ENCODE data around the gene PRIM2.
"Not testable (repeated sequence)": the region's sequence is repeated elsewhere in the genome, so short reads cannot be mapped to it uniquely, and the experiment has no call there.

The PRIM2 gene, protein sequence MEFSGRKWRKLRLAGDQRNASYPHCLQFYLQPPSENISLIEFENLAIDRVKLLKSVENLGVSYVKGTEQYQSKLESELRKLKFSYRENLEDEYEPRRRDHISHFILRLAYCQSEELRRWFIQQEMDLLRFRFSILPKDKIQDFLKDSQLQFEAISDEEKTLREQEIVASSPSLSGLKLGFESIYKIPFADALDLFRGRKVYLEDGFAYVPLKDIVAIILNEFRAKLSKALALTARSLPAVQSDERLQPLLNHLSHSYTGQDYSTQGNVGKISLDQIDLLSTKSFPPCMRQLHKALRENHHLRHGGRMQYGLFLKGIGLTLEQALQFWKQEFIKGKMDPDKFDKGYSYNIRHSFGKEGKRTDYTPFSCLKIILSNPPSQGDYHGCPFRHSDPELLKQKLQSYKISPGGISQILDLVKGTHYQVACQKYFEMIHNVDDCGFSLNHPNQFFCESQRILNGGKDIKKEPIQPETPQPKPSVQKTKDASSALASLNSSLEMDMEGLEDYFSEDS
- 8.1 to 17.7 reads per million in 2 donors for total RNA-seq

DNA sequence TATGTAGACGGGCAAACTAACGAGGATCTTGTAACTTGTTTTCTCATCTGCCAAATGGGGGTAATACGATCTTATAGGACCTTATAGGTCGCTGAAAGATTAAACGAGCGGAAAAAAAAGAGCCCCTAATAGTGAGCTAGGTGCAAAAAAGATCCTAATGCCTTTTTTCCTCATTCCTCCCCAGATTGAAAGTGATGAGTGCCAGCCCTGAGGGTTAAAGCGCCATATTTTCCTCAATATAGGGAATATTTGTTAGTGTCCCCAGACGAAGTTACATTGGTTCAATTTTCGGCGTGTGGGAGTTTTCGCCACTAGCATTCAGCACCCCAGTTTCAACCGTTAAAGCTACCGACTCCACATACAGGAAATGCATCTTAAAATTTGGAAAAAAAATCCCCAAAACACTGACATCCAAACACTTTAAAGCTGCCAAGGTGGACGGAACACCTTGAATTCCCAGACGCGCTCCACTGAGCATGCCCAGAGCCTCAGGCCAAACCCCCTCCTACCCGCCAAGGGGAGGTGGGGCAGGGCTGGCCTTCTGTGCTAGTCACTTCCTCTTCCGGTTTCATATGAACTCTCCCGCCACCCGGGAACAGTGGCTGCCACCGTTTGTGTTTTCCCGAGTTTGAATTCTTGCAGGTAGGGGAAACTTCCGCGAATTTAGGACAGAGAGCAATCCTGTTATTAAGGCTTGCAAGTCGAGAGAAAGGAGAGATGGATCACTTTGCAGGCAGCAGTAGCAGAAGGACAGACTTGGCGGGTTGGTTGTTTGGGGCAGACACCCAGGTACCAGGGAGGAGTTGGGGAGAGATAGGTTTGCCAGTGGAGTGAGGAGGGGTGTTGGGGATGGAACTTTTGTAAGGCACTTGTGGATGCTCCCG lies at the start of gene PRIM2:
PRIM2 (plus strand) TSS at position 571 of the 884 bp plus-strand sequence. CDS start 816 bp downstream, outside the sequence.
- DNase-seq, result peak; percentile 61 to 88 (median 75)

DNA sequence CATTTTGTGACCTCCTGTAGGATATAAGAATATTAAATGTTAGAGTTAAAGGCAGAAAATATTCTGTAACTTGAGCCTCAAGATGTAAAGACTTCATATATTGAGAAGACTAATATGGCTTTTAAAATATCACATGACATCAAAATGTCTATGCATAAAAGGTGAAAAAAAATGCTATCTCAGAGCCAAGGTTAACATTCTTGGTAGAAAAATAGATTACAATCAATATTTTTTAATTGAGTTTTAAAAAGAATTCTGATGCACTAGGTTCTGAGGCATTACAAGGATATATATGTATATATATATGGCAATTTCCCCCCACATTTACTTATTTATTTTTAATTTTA lies 49.2 kb upstream of the PRIM2 start:
- no peak for DNase-seq

DNA sequence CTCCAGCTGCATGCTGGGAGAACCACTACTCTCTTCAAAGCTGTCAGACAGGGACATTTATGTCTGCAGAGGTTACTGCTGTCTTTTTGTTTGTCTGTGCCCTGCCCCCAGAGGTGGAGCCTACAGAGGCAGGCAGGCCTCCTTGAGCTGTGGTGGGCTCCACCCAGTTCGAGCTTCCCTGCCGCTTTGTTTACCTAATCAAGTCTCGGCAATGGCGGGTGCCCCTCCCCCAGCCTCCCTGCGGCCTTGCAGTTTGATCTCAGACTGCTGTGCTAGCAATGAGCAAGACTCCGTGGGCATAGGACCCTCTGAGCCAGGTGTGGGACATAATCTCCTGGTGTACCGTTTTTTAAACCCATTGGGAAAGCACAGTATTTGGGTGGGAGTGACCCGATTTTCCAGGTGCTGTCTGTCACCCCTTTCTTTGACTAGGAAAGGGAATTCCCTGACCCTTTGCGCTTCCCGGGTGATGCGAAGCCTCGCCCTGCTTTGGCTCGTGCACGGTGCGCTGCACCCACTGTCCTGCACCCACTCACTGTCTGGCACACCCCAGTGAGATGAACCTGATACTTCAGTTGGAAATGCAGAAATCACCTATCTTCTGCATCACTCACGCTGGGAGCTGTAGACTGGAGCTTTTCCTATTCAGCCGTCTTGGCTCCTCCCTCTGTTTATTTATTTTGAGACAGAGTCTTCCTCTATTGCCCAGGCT lies 43.2 kb upstream of the PRIM2 start:
- not testable (repeated sequence) for DNase-seq

DNA sequence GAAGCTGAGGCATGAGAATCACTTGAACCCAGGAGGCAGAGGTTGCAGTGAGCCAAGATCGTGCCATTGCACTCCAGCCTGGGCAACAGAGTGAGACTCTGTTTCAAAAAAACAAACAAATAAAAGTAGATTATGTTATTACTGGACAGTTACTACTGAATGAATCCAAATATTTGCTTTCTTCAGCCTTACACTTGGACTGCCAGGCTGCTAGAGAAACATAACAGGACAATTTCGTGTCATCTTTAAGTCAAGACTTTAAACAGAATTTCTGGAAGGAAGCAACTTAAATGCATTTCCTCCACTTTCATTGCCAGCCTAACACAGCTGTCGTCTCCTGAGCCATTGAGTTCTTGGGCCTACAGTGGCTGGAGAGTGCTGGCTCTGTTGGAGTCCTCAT lies 42.0 kb upstream of the PRIM2 start:
- DNase-seq, result no peak

DNA sequence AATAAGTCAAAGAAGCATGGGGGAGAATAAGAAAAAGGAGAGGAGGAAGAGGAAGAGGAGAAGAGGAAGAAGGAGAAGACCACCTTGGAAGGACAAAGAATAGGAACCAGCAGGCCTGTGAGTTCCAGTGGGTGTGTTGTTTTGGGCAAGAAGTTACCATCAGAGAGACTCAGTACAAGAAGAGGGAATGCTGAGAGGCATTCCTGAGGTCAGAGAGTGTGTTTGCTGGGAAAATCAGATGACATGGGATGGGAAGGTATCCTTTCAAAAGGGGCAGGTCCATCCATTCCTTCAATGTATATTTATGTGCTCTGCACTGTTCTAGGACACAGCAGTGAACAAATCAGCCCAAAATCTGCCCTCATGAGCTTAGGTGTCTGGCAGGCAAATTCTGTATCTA lies 40.5 kb upstream of the PRIM2 start:
- DNase-seq, result no peak

DNA sequence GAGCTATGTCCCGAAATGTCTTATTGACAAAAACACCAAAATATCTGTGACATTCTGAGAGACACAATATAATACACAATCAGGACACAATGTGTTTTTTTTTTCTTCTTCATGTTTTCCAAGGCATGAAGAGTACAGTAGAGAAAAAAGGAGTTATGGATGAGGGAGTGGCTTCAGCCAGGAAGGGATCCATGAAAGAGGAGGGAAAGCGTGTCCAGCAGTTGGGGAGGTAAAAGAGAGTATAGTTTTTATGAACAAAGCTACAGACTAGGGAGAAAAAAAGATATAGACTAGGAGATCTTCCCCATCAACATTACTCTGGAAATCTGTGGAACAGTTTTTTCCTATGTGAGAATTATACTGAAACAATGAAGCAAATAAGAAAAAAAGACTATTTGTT lies 38.9 kb upstream of the PRIM2 start:
- no peak for DNase-seq

DNA sequence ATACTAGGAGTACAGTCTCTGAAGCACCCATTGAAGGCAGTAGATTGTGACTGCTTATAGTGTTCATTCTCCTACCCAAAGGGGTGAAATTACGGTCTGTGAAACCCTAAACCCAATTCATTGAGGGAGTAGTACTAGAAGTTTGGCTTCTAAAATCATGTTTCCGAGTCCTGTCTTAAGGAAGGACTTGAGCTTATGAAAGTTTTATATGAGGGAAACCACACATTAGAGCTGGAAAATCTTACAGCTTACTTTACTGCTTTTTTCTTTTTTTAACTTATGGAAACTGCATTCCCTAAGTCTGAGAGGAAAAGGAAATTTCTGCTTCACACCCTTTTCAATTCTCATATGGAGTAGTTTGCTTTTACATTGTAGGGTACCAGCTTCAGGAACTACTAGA lies 38.4 kb upstream of the PRIM2 start:
- DNase-seq, result no peak

DNA sequence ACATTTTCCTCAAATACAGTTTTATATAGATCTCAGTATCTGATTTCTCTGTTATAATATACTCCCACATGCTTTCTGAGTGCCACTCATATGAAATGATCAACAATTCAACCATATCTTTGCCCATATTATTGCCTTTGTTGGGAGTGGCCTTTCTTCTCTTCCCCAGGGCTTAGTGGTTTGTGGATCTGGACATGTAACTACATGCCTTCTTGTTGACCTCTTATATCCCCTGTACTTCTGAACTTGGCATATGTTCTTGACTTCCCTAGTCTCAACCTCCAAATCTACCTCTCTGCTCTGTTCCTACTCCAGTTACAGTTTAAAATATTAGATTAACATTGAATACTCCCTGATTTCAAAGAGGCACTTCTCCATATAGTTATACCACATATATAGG lies 34.3 kb upstream of the PRIM2 start:
- DNase-seq, result no peak

DNA sequence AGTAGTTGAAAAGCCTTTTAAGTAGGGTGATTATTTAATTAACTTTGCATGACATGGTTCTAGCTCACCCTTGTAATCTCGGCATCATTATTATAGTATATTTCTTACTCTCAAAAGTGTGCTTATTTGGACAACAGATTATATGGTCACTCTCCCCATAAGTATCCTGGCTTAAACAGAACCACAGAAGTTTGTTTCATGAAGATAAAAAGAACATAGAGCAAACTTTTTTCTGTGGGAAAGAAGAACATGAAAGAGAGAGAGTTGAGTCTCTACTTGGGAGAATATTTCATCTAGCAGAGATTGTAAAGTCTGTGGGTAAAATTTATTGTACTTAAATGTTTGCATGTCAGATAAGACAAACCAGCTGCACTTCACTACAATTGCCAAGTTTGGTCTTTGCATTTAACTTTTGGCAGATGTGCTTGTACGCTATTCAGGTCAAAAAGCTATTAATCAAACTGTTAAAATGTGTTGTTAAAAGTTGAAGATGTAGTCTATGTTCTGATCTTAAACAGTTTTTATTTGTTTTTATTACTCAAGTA lies 33.4 kb upstream of the PRIM2 start:
- no peak for DNase-seq

DNA sequence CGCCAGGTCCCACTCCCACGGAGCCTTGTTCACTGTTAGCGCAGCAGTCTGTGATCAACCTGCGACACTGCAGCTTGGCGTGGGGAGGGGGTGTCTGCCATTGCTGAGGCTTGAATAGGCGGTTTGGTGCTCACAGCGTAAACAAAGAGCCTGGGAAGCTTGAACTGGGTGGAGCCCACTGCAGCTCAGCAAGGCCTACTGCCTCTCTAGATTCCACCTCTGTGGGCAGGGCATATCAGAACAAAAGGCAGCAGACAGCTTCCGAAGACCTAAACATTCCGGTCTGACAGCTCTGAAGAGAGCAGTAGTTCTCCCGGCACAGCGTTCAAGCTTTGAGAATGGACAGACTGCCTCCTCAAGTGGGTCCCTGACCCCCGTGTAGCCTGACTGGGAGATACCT lies 29.3 kb upstream of the PRIM2 start:
- not testable (repeated sequence) for DNase-seq

DNA sequence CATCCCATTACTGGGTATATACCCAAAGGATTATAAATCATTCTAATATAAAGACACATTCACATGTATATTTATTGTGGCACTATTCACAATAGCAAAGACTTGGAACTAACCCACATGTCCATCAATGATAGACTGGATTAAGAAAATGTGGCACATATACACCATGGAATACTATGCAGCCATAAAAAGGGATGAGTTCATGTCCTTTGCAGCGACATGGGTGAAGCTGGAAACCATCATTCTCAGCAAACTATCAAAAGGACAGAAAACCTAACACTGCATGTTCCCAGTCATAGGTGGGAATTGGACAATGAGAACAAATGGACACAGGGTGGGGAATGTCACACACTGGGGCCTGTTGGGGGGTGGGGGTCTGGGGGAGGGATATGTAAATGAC lies 24.0 kb upstream of the PRIM2 start:
- DNase-seq, result not testable (repeated sequence)

DNA sequence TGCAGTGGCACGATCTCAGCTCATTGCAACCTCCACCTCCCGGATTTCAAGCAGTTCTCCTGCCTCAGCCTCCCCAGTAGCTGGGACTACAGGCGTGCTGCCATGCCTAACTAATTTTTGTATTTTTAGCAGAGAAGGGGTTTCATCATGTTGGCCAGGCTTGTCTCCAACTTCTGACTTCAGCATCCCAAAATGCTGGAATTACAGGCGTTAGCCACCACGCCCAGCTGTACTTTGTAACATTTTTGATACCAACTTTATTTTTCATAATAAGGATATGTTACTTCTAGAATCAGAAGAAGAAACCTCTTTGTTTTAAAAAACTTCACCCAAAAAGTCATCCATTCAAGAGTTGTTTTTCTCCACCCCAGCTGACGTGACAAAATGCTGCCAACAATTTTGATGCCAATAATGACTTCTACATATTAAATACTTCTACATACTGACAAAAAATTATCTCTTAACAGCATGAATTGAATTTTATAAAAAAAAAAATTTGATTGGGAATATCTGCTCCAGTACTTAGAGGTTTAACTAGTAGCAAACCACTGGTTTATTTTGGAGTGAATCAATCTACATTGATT lies 22.5 kb upstream of the PRIM2 start:
- DNase-seq, result no peak

DNA sequence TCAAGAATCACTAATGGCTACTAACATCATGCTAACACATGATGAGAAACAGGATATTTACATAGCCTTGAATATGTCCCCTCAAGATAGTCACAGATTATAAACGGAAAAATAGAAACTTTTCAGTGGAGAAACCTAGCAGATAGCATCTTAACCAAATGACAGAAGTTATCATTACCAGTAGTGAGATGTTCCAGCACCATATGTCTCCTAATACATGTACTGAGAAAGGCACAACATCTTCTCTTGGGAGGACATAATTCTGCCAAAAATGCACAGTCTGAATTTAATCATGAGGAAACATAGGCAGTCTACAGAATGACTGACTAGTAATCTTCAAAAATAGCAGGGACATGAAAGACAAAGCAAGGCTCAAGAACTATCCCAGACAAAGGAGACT lies 19.9 kb upstream of the PRIM2 start:
- DNase-seq, result no peak

DNA sequence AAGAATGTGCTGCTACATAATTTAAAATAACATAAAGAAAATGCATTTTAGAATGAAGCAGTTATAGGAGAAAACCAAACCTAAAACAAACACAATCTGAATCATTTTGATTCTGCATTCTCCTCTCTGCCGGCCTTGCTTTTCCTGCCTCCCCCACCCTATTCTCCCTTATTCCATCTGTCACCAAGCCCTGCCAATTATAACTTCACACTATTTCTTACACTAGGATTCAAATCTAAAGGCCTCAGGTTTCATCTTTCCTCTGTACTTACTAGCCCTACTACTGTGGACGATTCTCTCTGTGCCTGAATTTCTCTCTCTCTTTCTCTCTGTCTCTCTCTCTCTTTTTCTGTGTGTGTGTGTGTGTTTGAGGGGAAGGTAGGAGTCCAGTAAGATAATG lies 18.7 kb upstream of the PRIM2 start:
- no peak for DNase-seq

DNA sequence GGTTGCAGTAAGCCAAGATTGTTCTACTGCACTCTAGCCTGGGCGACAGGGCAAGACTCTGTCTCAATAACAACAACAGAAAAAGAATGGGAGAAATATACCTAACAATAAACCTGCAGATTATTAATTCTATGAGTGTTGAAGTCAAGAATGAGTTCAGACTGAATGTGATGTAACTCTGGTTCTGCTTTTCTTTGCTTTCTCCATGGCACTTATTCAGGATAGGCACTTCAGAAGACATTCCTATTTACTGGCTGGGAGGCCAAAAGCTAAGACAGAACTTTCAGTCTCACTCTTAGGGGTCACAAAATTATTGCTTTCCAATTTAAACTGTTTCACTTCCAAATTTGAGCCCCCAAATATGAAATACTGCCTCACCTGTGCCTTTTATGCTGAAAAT lies 15.7 kb upstream of the PRIM2 start:
- DNase-seq, result no peak

DNA sequence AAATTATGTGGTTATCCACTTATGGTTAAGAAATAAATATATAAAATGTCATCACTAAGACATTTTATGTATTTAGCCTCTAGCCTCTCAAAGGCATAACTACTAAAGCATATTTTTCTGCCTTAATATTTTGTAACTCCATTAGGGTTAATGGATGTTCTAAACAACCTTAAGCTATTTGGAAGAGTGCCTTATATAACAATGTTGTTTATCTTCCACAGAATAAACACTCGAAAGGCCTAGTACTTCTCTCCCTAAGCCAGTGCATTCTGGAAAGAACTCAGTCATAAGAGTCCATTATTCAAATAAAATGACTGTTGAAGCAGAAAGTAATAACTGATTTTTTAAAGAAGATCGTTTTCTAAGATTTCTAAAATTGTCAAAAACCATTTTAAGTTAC lies 15.0 kb upstream of the PRIM2 start:
- DNase-seq, result no peak

DNA sequence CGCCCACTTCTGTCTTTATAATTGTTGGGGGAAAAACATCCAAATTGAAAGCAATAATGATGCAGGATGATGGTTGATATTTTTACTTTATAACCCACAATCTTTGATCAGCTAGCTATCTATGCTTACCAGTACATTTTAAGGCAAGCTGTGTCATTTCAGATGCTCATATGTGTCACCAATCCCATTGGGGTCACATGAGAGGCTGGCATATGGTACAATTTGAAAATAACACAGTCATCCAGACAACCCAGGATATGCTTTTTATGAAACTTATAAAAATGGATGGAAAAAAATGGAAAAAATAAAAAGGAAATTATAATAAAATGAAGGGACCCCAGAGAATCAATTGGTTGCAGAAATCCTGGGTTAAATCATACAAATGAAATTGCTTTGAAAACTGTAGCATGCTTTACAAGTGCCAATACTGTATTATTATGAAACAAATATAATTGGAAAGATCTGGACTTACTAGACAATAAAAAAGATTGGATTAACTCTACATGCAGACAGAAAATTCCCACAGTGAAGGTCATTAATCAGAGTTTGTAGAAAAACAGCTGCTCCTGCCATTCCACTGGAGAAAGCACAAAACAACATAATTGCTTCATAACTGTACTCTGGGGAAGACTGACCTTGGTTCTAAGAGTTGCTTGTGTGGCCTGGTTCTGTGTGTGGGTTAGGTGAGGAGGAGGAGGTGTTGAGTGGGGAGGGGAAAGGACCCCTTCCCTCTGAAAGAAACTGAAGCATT lies 13.3 kb upstream of the PRIM2 start:
- no peak for DNase-seq

DNA sequence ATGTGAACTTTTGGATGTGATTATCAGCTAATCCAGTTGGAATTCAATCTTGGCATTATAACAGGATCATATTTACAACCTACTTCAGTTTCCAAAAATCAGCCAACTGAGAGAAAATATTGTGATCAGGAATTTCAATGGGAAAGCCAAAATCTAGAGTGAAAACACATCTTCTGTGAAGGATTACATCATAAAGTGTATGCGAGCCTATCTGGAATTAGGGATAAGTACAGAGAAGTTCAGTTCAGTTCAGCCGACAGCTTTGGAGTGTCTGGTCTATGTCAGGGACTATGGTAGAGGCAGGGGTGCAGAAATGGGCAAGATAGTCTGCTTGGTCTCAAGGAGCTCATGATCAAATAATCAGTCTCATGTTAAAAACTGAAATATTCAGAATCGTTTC lies 12.3 kb upstream of the PRIM2 start:
- no peak for DNase-seq

DNA sequence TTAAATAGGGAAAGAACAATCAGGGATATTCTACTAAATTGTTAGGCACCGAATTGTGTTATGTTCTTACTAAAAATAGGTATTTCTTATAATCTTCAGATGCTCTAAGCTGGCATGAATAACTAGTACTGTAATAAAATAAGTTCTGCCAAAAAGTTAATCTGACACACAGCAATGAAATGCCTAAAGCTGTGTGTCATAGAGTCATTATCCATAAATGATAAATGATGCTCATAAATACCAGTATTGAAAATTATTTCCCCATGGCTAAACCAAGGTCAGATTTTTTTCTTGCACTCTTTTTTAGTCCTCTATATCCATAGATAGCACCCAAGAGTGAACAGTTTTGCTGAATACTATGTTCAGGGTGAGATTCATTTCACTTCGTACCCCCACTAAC lies 11.7 kb upstream of the PRIM2 start:
- DNase-seq, result no peak

DNA sequence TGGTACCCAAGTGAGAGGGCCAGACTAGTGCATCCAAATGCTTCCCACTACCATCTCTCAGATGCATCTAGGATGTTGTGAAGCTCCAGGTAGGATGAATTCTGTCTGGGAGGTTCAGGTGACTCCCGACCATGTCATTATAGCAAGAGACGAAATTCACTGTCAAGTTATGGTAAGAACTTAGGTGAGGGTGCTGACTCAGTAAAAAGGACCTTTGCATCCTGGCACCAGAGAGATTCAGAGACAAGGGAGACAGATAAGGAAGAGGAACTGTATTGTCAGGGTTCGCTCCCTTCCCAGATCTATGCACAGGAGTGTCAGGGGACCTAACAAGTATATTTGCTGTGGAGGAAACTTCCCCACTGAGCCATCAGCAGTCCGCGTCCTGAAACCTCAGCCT lies 11.2 kb upstream of the PRIM2 start:
- no peak for DNase-seq

DNA sequence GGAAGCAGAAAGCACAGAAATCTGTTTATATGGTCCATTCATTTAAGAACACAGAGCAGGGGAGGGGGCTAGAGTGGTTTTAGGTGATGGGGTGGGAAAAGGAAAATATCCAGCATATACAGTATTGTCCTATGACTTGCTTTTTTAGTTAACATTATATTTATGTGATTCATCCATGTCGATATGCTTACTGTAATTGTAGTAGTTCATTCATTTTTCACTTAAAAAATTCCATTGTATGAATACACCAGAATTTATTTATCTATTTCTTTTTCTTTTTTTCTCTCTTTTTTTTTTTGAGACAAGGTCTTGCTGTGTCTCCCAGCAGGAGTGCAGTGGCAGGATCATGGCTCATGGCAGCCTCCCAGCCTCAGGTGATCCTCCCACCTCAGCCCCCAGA lies 9.6 kb upstream of the PRIM2 start:
- DNase-seq, result no peak

DNA sequence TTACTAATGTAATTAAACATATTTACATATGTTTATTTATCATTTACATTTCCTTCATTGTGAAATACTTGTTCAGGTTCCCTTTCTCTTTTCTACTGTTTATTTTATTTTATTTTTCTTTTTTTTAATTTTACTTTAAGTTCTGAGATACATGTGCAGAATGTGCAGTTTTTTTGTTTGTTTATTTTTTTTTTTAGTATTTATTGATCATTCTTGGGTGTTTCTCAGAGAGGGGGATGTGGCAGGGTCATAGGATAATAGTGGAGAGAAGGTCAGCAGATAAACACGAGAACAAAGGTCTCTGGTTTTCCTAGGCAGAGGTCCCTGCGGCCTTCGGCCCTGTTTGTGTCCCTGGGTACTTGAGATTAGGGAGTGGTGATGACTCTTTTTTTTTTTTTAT lies 8.7 kb upstream of the PRIM2 start:
- DNase-seq, result not testable (repeated sequence)
